Activated T-cell treated with anti-CD3 and anti-CD28 coated beads for 4 hours (primary cell): ENCODE measurements around the gene JPH3.
"Not testable (repeated sequence)": the region's sequence is repeated elsewhere in the genome, so short reads cannot be mapped to it uniquely, and the experiment has no call there.

Experiments used
- DNase-seq: peaks from one replicate; pipeline ENCODE4 v3.0.0-alpha.2; 2020

Gene JPH3

GRCh38 chr16:87721622-87722585, 119.6 kb downstream of the JPH3 start:
- no peak for DNase-seq

GRCh38 chr16:87722590-87723225, 120.4 kb downstream of the JPH3 start:
- DNase-seq, result no peak

- DNase-seq, result no peak
Measured at GRCh38 chr16:87723226-87723623, 120.9 kb downstream of the JPH3 start.

- no peak for DNase-seq
Measured at GRCh38 chr16:87724490-87725291, 122.4 kb downstream of the JPH3 start.

GRCh38 chr16:87725596-87726235, 123.4 kb downstream of the JPH3 start:
- DNase-seq, result no peak

GRCh38 chr16:87726577-87726976, 124.3 kb downstream of the JPH3 start:
- DNase-seq, result not testable (repeated sequence)

GRCh38 chr16:87727346-87727745, 125.0 kb downstream of the JPH3 start:
- DNase-seq, result no peak

- DNase-seq, result no peak
Measured at GRCh38 chr16:87728026-87728425, 125.7 kb downstream of the JPH3 start.

- DNase-seq, result no peak
Measured at GRCh38 chr16:87729266-87729954, 127.1 kb downstream of the JPH3 start.

GRCh38 chr16:87731607-87732006, 129.3 kb downstream of the JPH3 start:
- DNase-seq, result no peak

GRCh38 chr16:87733190-87733589, 130.9 kb downstream of the JPH3 start:
- no peak for DNase-seq

- DNase-seq, result no peak
Measured at GRCh38 chr16:87734644-87735043, 132.3 kb downstream of the JPH3 start.

GRCh38 chr16:87735270-87736007, 133.1 kb downstream of the JPH3 start:
- no peak for DNase-seq

GRCh38 chr16:87736008-87736382, 133.7 kb downstream of the JPH3 start:
- no peak for DNase-seq

- DNase-seq, result no peak
Measured at GRCh38 chr16:87739801-87740200, 137.5 kb downstream of the JPH3 start.

- no peak for DNase-seq
Measured at GRCh38 chr16:87740441-87740840, 138.1 kb downstream of the JPH3 start.

- no peak for DNase-seq
Measured at GRCh38 chr16:87740909-87741424, 138.7 kb downstream of the JPH3 start.

- DNase-seq, result no peak
Measured at GRCh38 chr16:87741700-87742415, 139.6 kb downstream of the JPH3 start.

- DNase-seq, result no peak
Measured at GRCh38 chr16:87742781-87743490, 140.6 kb downstream of the JPH3 start.
